Measurements from ENCODE around the gene CHRNB4.

GRCh38 chr15:78634210-78635145 lies 6.5 kb downstream of the CHRNB4 start:
- TF ChIP-seq RFX5 (IDR thresholded peaks at IDR 0.05; ENCODE audit: low read length) (no peak), CTCF (IDR thresholded peaks at IDR 0.05) (no peak), REST (IDR thresholded peaks at IDR 0.05; ENCODE audit: low read depth, low read length) (no peak), GATA2 (CRISPR knock-in tag; IDR thresholded peaks at IDR 0.05) (no peak), TEAD4 (IDR thresholded peaks at IDR 0.05; ENCODE audit: borderline replicate concordance, insufficient read depth) (no peak), POLR2AphosphoS5 (IDR thresholded peaks at IDR 0.05; ENCODE audit: low read depth, low read length) (no peak)
